Mesenchymal stem cell (in vitro differentiated cells and primary cell): ENCODE results near the gene SLC29A2.
A peak's percentile ranks its signal among the peaks of the same experiment; 100 is the strongest.
"Not testable (repeated sequence)": the region's sequence is repeated elsewhere in the genome, so short reads cannot be mapped to it uniquely, and the experiment has no call there.

Experiments used
- DNase-seq: peaks from one replicate; pipeline ENCODE4 v3.0.0-alpha.2; 2013
- H2AFZ ChIP-seq: one replicate; pipeline ENCODE4 v1.6.1; 2013; ENCODE audit warnings: low read depth, mild to moderate bottlenecking, control low read depth, inconsistent platforms, low read length, moderate library complexity
- H2AK5ac ChIP-seq: 2 replicates; pipeline ENCODE4 v1.6.1; 2013; ENCODE audit warnings: low read length, moderate library complexity, mild to moderate bottlenecking, inconsistent platforms; ENCODE audit not compliant: severe bottlenecking
- H2BK120ac ChIP-seq: one replicate; pipeline ENCODE4 v1.6.1; 2013; ENCODE audit warnings: low read depth, mild to moderate bottlenecking, inconsistent platforms, low read length, moderate library complexity
- H2BK12ac ChIP-seq, 2 experiments: one replicate each; pipeline ENCODE4 v1.6.1; 2013; ENCODE audit warnings: inconsistent platforms in 2 of 2, low read length in 2 of 2, mild to moderate bottlenecking in 2 of 2, moderate library complexity in 2 of 2, control low read depth in 1 of 2
- H2BK15ac ChIP-seq: one replicate; pipeline ENCODE4 v1.6.1; 2013; ENCODE audit warnings: mild to moderate bottlenecking, low read depth, inconsistent platforms; ENCODE audit not compliant: poor library complexity, severe bottlenecking
- H2BK5ac ChIP-seq: 2 replicates; pipeline ENCODE4 v1.6.1; 2013; ENCODE audit warnings: low read depth, mild to moderate bottlenecking, low read length, control low read depth, inconsistent platforms; ENCODE audit not compliant: poor library complexity, severe bottlenecking
- H3K14ac ChIP-seq, 2 experiments: one replicate each; pipeline ENCODE4 v1.6.1; 2013; ENCODE audit warnings: inconsistent platforms in 2 of 2, low read length in 2 of 2, control low read depth in 1 of 2, mild to moderate bottlenecking in 1 of 2, moderate library complexity in 1 of 2
- H3K18ac ChIP-seq, 2 experiments: one replicate each; pipeline ENCODE4 v1.6.1; 2013; ENCODE audit warnings: inconsistent platforms in 2 of 2, low read length in 2 of 2, control low read depth in 1 of 2, low read depth in 1 of 2, mild to moderate bottlenecking in 1 of 2
- H3K23ac ChIP-seq, 2 experiments: one replicate each; pipeline ENCODE4 v1.6.1; 2013; ENCODE audit warnings: inconsistent platforms in 2 of 2, low read length in 2 of 2, mild to moderate bottlenecking in 2 of 2, moderate library complexity in 2 of 2, control low read depth in 1 of 2
- H3K27ac ChIP-seq: 2 replicates; pipeline ENCODE4 v1.5.1; 2013; ENCODE audit warnings: mild to moderate bottlenecking, moderate library complexity, low read length, control low read depth, inconsistent platforms; ENCODE audit not compliant: poor library complexity, severe bottlenecking
- H3K27me3 ChIP-seq, 2 experiments: 2 replicates each; pipeline versions ENCODE4 v1.6.1 to v1.7.0; 2013; ENCODE audit warnings: low read length in 2 of 2, mild to moderate bottlenecking in 2 of 2, moderate library complexity in 2 of 2, control low read depth in 1 of 2, inconsistent platforms in 1 of 2; ENCODE audit not compliant: control insufficient read depth in 1 of 2, insufficient read depth in 1 of 2
- H3K36me3 ChIP-seq, 2 experiments: 2 replicates each; pipeline versions ENCODE4 v1.6.1 to v1.7.0; 2013; ENCODE audit warnings: low read length in 2 of 2, control low read depth in 1 of 2, inconsistent platforms in 1 of 2, low read depth in 1 of 2, mild to moderate bottlenecking in 1 of 2; ENCODE audit not compliant: insufficient read depth in 2 of 2, control insufficient read depth in 1 of 2
- H3K4ac ChIP-seq, 2 experiments: one replicate each; pipeline ENCODE4 v1.6.1; 2013; ENCODE audit warnings: inconsistent platforms in 2 of 2, low read length in 2 of 2, mild to moderate bottlenecking in 2 of 2, moderate library complexity in 2 of 2, control low read depth in 1 of 2, low read depth in 1 of 2
- H3K4me1 ChIP-seq: 2 replicates; pipeline ENCODE4 v1.6.1; 2013; ENCODE audit warnings: low read depth, low read length, control low read depth; ENCODE audit not compliant: control insufficient read depth, insufficient read depth
- H3K4me2 ChIP-seq: 2 replicates; pipeline ENCODE4 v1.6.1; 2013; ENCODE audit warnings: low read length, mild to moderate bottlenecking, inconsistent platforms; ENCODE audit not compliant: poor library complexity, severe bottlenecking
- H3K4me3 ChIP-seq, 2 experiments: 2 replicates each; pipeline versions ENCODE4 v1.5.1 to v1.7.0; 2013; ENCODE audit warnings: low read length in 2 of 2, mild to moderate bottlenecking in 2 of 2, control low read depth in 1 of 2, low read depth in 1 of 2; ENCODE audit not compliant: insufficient read depth in 1 of 2
- H3K79me1 ChIP-seq: replicated peaks from 2 replicates; pipeline ENCODE4 v1.6.1; 2013; ENCODE audit warnings: mild to moderate bottlenecking, control low read depth, low read length, inconsistent platforms; ENCODE audit not compliant: poor library complexity, severe bottlenecking
- H3K9ac ChIP-seq: 2 replicates; pipeline ENCODE4 v1.7.0; 2013; ENCODE audit warnings: mild to moderate bottlenecking, low read length, moderate library complexity
- H3K9me3 ChIP-seq: 2 replicates; pipeline ENCODE4 v1.7.0; 2013; ENCODE audit warnings: mild to moderate bottlenecking, low read length; ENCODE audit not compliant: control insufficient read depth
- H4K8ac ChIP-seq: one replicate; pipeline ENCODE4 v1.6.1; 2013; ENCODE audit warnings: inconsistent platforms, mild to moderate bottlenecking, low read length, moderate library complexity
- H4K91ac ChIP-seq: one replicate; pipeline ENCODE4 v1.6.1; 2013; ENCODE audit warnings: mild to moderate bottlenecking, low read length, inconsistent platforms
- WGBS: methylation state at CpG from one replicate; pipeline ENCODE4 v1.1.7; 2013; ENCODE audit warnings: mixed read lengths; 5-methylcytosine and 5-hydroxymethylcytosine counted together

Gene SLC29A2

DNA sequence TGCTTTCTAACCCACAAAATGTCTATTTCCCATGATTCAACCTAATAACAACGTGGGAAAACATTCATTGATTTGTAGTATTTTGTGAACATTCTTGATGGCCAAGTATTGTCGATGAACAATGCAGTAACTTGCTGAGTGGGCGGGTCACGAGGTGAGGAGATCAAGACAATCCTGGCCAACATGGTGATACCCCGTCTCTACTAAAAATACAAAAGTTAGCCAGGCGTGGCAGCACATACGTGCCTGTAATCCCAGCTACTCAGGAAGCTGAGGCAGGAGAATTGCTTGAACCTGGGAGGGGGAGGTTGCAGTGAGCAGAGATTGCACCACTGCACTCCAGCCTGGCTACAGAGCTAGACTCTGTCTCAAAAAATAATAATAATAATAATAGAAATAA, 8.7 kb upstream of the SLC29A2 start:
- H3K4me2 ChIP-seq, H3K9me3 ChIP-seq, H3K14ac ChIP-seq, H3K4ac ChIP-seq, H2BK12ac ChIP-seq, H3K27ac ChIP-seq, H3K36me3 ChIP-seq, H2BK120ac ChIP-seq, H4K91ac ChIP-seq, H2AK5ac ChIP-seq, DNase-seq, H3K4me3 ChIP-seq, H3K9ac ChIP-seq, H3K4me1 ChIP-seq, H2BK5ac ChIP-seq, H2AFZ ChIP-seq, H2BK15ac ChIP-seq, H3K79me1 ChIP-seq, H4K8ac ChIP-seq, H3K18ac ChIP-seq, H3K23ac ChIP-seq: not testable (repeated sequence)
- peaks cover 0 to 10% of the 10 kb centered on the region in 2 experiments for H3K27me3 ChIP-seq
- WGBS: 52% methylated on average over 7 of the region's 7 CpGs

DNA sequence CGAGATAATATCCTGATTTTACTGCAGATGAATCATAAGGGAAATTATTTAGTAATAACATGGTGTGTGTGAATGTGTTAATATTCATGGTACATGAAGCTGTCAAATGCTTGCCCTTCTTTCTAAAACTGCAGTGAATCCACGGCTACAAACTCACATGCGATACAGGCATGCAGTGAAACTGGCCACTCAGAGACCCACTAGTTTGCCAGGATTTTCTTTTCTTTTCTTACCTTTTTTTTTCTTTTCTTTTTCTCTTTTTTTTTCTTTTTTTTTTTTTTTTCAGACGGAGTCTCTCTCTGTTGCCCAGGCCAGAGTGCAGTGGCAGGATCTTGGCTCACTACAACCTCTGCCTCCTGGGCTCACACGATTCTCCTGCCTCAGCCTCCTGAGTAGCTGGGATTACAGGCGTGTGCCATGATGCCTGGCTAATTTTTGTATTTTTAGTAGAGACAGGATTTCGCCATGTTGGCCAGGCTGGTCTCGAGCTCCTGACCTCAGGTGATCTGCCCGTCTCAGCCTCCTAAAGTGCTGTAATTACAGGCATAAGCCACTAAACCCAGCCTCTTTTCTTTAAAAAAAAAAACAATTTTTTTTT, 2.2 kb upstream of the SLC29A2 start:
- not testable (repeated sequence) for H3K4me2 ChIP-seq, H2BK120ac ChIP-seq, H3K36me3 ChIP-seq, H3K79me1 ChIP-seq, H2AK5ac ChIP-seq, H3K9me3 ChIP-seq, H2BK5ac ChIP-seq, H4K8ac ChIP-seq, H3K14ac ChIP-seq, DNase-seq, H4K91ac ChIP-seq, H3K4ac ChIP-seq, H3K18ac ChIP-seq, H2BK15ac ChIP-seq, H2BK12ac ChIP-seq, H3K4me3 ChIP-seq, H3K9ac ChIP-seq, H3K27ac ChIP-seq, H3K23ac ChIP-seq, H2AFZ ChIP-seq
- WGBS: 90% methylated on average over 8 of the region's 9 CpGs
- peaks cover 26% of the 10 kb centered on the region for H3K4me1 ChIP-seq
- H3K27me3 ChIP-seq: peaks cover 0 to 27% of the 10 kb centered on the region in 2 experiments

DNA sequence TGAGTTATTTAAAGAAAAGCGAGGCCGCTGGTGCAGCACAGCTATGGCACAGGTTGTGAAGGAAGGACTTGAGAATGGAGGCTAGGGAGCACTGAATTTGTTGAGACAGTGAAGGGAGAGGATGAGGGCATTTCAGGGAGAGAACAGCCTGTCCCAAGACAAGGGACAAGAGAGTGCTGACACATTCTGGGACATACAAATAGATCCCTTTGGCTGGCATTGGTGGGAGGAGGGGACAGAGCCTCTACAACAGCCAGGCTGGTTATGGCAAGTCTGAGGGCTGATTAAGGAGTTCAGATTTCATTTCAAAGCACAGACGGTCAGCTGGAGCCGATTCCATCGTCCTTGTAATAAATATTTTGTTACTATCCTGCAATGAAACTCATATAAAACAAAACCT, 1.7 kb upstream of the SLC29A2 start:
- H3K9me3 ChIP-seq: no peaks in the 10 kb centered on the region
- no peak overlapping the region for H2AFZ ChIP-seq
- no peak overlapping the region for H2BK120ac ChIP-seq
- no peak overlapping the region for H3K23ac ChIP-seq
- peaks cover 5% of the 10 kb centered on the region for H3K79me1 ChIP-seq
- H4K91ac ChIP-seq: no peak overlapping the region
- no peak overlapping the region for H3K4me3 ChIP-seq
- no peak overlapping the region for H2AK5ac ChIP-seq
- no peak overlapping the region for H2BK5ac ChIP-seq
- no peak overlapping the region for H4K8ac ChIP-seq
- H3K4ac ChIP-seq: no peak overlapping the region
- H3K18ac ChIP-seq: no peak overlapping the region
- H3K27ac ChIP-seq: no peak overlapping the region
- peaks cover 29% of the 10 kb centered on the region for H3K4me1 ChIP-seq
- no peak overlapping the region for H3K4me2 ChIP-seq
- H3K36me3 ChIP-seq: peaks cover 0 to 13% of the 10 kb centered on the region in 2 experiments
- H2BK12ac ChIP-seq: peak overlapping the region in 1 of 2 experiments; percentile 19
- H3K9ac ChIP-seq: no peak overlapping the region
- H2BK15ac ChIP-seq: no peak overlapping the region
- H3K27me3 ChIP-seq: peaks cover 0 to 33% of the 10 kb centered on the region in 2 experiments
- DNase-seq: no peak
- no peak overlapping the region for H3K14ac ChIP-seq
- 93% methylated on average over 2 of the region's 5 CpGs for WGBS

DNA sequence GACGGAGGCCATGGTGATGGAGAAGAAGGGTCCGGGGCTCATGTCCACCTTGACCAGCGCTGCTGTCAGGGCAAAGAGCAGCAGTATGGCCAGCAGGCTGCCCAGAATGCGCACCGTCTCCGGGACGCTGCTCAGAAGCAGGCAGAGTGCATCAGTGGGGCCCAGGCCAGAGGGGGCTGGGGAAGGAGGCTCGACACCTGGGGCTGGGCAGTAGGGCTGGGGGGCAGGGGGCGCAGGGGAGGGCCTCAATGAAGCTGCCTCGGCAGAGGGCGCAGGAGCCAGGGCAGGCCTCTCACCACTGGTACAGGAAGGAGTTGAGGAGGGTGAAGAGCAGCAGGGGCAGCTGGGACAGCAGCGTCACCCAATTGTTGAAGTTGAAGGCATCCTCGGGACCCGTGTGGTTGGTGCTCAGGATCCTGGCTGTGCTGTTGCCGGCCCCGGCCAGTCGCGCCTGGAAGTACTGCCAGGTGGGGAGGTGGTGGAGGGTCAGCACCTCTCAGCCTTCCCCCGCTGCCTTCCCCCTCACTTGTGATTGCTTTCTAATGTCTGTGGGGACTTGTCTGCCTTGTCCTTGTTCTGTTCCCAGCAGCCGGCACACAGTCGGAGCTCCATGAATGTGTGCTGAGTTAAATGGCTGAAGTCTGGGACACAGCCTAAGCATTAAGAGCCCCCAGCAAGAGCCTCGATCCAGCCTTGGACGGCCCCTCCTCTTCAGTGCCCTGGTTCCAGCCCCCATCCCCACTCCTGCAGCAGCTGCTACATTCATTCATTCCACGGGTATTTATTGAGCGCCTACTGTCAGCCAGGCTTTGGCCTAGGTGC, 2.3 kb downstream of the SLC29A2 start:
- Histone ChIP-seq H3K27me3 (peaks cover 0 to 26% of the 10 kb centered on the region in 2 experiments), H3K4ac (no peak overlapping the region), H3K36me3 (peaks cover 0 to 35% of the 10 kb centered on the region in 2 experiments), H3K4me3 (no peak overlapping the region), H2AFZ (no peak overlapping the region), H3K9me3 (no peaks in the 10 kb centered on the region), H3K23ac (no peak overlapping the region), H3K14ac (no peak overlapping the region), H2AK5ac (peak overlapping the region; percentile 29), H2BK12ac (no peak overlapping the region), H2BK120ac (no peak overlapping the region), H3K4me2 (no peak overlapping the region), H2BK15ac (peak overlapping the region; percentile 86), H4K91ac (peak overlapping the region; percentile 40), H3K4me1 (peaks cover 30% of the 10 kb centered on the region), H4K8ac (no peak overlapping the region), H3K18ac (no peak overlapping the region), H2BK5ac (no peak overlapping the region), H3K79me1 (peaks cover 5% of the 10 kb centered on the region), H3K27ac (peak overlapping the region; percentile 18), H3K9ac (peak overlapping the region; percentile 30)
- 95% methylated on average over 25 of the region's 25 CpGs for WGBS
- no peak for DNase-seq
